Measurements from ENCODE around the gene GSK3B. TPM values are rescaled to one million over a fixed set of nuclear protein-coding genes. Genes with fewer than 3 reads are reported as not detected.

The GSK3B gene
- total RNA-seq, 1 donor from 2014 or later = 48.4 TPM

- no peak for DNase-seq (ENCODE audit: low spot score)
Measured at GRCh38 chr3:119781330-119782198, 312.7 kb downstream of the GSK3B start, which contains the start of gene NR1I2. Gene NR1I2 (plus strand): TSS chr3:119782101.

GRCh38 chr3:119779731-119780383 lies 314.4 kb downstream of the GSK3B start:
- DNase-seq (ENCODE audit: low spot score) = no peak

- no peak for DNase-seq (ENCODE audit: low spot score)
Measured at GRCh38 chr3:119778811-119779210, 315.4 kb downstream of the GSK3B start.

- no peak for DNase-seq (ENCODE audit: low spot score)
Measured at GRCh38 chr3:119778176-119778575, 316.1 kb downstream of the GSK3B start.

GRCh38 chr3:119776304-119776703 lies 317.9 kb downstream of the GSK3B start:
- no peak for DNase-seq (ENCODE audit: low spot score)

GRCh38 chr3:119774444-119774843 lies 319.8 kb downstream of the GSK3B start:
- no peak for DNase-seq (ENCODE audit: low spot score)

Other genes with a start within 250 kb of the GSK3B start
- gene GPR156, start 190.8 kb upstream of the GSK3B start, total RNA-seq = 1.4 TPM